Common myeloid progenitor, CD34-positive (primary cell): Measurements from ENCODE around the gene JPH3.

Experiments used
- CTCF ChIA-PET: fragments of 350-600 bp; sonication (Branson Sonifier 250); formaldehyde crosslinking; loops from one replicate; lab custom pipeline; 2021; ENCODE audit warnings: antibody characterized with exemption; lab: Charles Lee
- POLR2A ChIA-PET: fragments of 350-600 bp; sonication (Branson Sonifier 250); formaldehyde crosslinking; loops from one replicate; lab custom pipeline; 2021; ENCODE audit warnings: antibody characterized with exemption; lab: Charles Lee
- DNase-seq, 3 donors: peaks; one replicate each; pipeline versions ENCODE4 v3.0.0 to v3.0.0-alpha.2; 2013
- H3K27ac ChIP-seq, 2 experiments: 1 replicate in 1 of 2; 2 replicates in 1 of 2; pipeline ENCODE4 v1.7.0; 2013; ENCODE audit warnings: inconsistent platforms in 2 of 2, low read length in 2 of 2, mild to moderate bottlenecking in 2 of 2, low read depth in 1 of 2, moderate library complexity in 1 of 2; ENCODE audit not compliant: severe bottlenecking in 2 of 2, insufficient read depth in 1 of 2, poor library complexity in 1 of 2
- H3K27me3 ChIP-seq, 5 experiments: replicated peaks in 2 of 5; 1 replicate in 3 of 5; 2 replicates in 2 of 5; pipeline versions ENCODE4 v1.6.1 to v1.7.0; 2013; ENCODE audit warnings: low read length in 4 of 5, mild to moderate bottlenecking in 2 of 5, moderate library complexity in 2 of 5, inconsistent platforms in 1 of 5; ENCODE audit not compliant: insufficient read depth in 5 of 5, control insufficient read depth in 4 of 5
- H3K36me3 ChIP-seq, 4 experiments: 1 replicate in 2 of 4; 2 replicates in 2 of 4; pipeline versions ENCODE4 v1.6.1 to v1.7.0; 2013; ENCODE audit warnings: low read length in 3 of 4, control low read depth in 1 of 4, mild to moderate bottlenecking in 1 of 4; ENCODE audit not compliant: control insufficient read depth in 4 of 4, insufficient read depth in 4 of 4
- H3K4me1 ChIP-seq, 4 experiments: 1 replicate in 3 of 4; 2 replicates in 1 of 4; pipeline versions ENCODE4 v1.6.1 to v1.7.1; 2013; ENCODE audit warnings: low read length in 3 of 4, mild to moderate bottlenecking in 3 of 4, control low read depth in 1 of 4, inconsistent platforms in 1 of 4, moderate library complexity in 1 of 4; ENCODE audit not compliant: control insufficient read depth in 4 of 4, insufficient read depth in 4 of 4; ENCODE audit errors: control extremely low read depth in 1 of 4
- H3K4me3 ChIP-seq, 7 experiments: 1 replicate in 4 of 7; 2 replicates in 3 of 7; pipeline versions ENCODE4 v1.5.1 to v1.7.0; 2013; ENCODE audit warnings: mild to moderate bottlenecking in 7 of 7, low read length in 6 of 7, moderate library complexity in 6 of 7, inconsistent platforms in 2 of 7, low read depth in 2 of 7, control low read depth in 1 of 7; ENCODE audit not compliant: insufficient read depth in 4 of 7, control insufficient read depth in 1 of 7; ENCODE audit errors: extremely low read depth in 1 of 7
- H3K9me3 ChIP-seq, 5 experiments: 1 replicate in 4 of 5; 2 replicates in 1 of 5; pipeline versions ENCODE4 v1.6.1 to v1.7.1; 2013; ENCODE audit warnings: low read length in 4 of 5, mild to moderate bottlenecking in 2 of 5, inconsistent platforms in 1 of 5, low read depth in 1 of 5, moderate library complexity in 1 of 5; ENCODE audit not compliant: control insufficient read depth in 4 of 5, insufficient read depth in 2 of 5; ENCODE audit errors: control extremely low read depth in 1 of 5
- WGBS: methylation state at CpG from one replicate; pipeline ENCODE4 v1.1.5; 2013; ENCODE audit not compliant: insufficient coverage; 5-methylcytosine and 5-hydroxymethylcytosine counted together

The JPH3 gene

GRCh38 chr16:87564524-87564778, 37.9 kb upstream of the JPH3 start:
- WGBS = no CpG with 5 or more reads among the region's 6 CpGs

GRCh38 chr16:87569601-87570571, 32.4 kb upstream of the JPH3 start:
- Histone ChIP-seq H3K27me3 (peaks cover 0 to 15% (median 3%) of the 10 kb centered on the region in 5 experiments), H3K27ac (no peak overlapping the region), H3K36me3 (no peaks in the 10 kb centered on the region), H3K4me1 (no peaks in the 10 kb centered on the region), H3K4me3 (no peak overlapping the region), H3K9me3 (no peaks in the 10 kb centered on the region)
- POLR2A ChIA-PET = interaction anchor here (0.6 kb wide), 1 partner anchor 28 kb away, joined by 3 read pairs; no protein-coding TSS in a partner anchor
- CTCF ChIA-PET = interaction anchor here (0.9 to 3.9 kb wide), 7 partner anchors 12 to 65 kb away, joined by 3 to 21 read pairs (median 3); no protein-coding TSS in a partner anchor
- DNase-seq = no peak
- 88% methylated on average over 23 of the region's 25 CpGs for WGBS

More at GRCh38 chr16:87564524-87564778, 37.9 kb upstream of the JPH3 start:
- Histone ChIP-seq H3K27me3 (peaks cover 0 to 8% (median 0%) of the 10 kb centered on the region in 5 experiments), H3K36me3 (no peaks in the 10 kb centered on the region), H3K4me1 (no peaks in the 10 kb centered on the region), H3K4me3 (no peak overlapping the region), H3K9me3 (peaks cover 0 to 2% (median 0%) of the 10 kb centered on the region in 5 experiments), H3K27ac (no peak overlapping the region)
- ChIA-PET POLR2A (no interaction called here), CTCF (no interaction called here)
- no peak for DNase-seq

- CTCF ChIA-PET = interaction anchor here (0.8 to 3.9 kb wide), 7 partner anchors 12 to 202 kb away, joined by 3 to 21 read pairs (median 3); no protein-coding TSS in a partner anchor
- H3K4me3 ChIP-seq = no peak overlapping the region
- WGBS = 88% methylated on average over 4 of the region's 6 CpGs
Measured at GRCh38 chr16:87570572-87570937, 31.8 kb upstream of the JPH3 start.

GRCh38 chr16:87570938-87571867, 31.1 kb upstream of the JPH3 start:
- ChIA-PET CTCF (interaction anchor here (0.7 to 3.9 kb wide), 8 partner anchors 11 to 201 kb away, joined by 3 to 21 read pairs (median 3); no protein-coding TSS in a partner anchor), POLR2A (interaction anchor here (0.6 to 1.2 kb wide), 2 partner anchors 16 to 27 kb away, joined by 3 read pairs; no protein-coding TSS in a partner anchor)
- Histone ChIP-seq H3K9me3 (no peaks in the 10 kb centered on the region), H3K4me1 (no peaks in the 10 kb centered on the region), H3K36me3 (no peaks in the 10 kb centered on the region), H3K27me3 (peaks cover 0 to 27% (median 6%) of the 10 kb centered on the region in 5 experiments), H3K4me3 (no peak overlapping the region), H3K27ac (no peak overlapping the region)
- peak in 2 of 3 donors; percentile 29 to 31 for DNase-seq
- WGBS = 55% methylated on average over 18 of the region's 24 CpGs

More at GRCh38 chr16:87570572-87570937, 31.8 kb upstream of the JPH3 start:
- H3K27ac ChIP-seq = no peak overlapping the region
- no peak for DNase-seq
- H3K36me3 ChIP-seq = no peaks in the 10 kb centered on the region
- H3K4me1 ChIP-seq = no peaks in the 10 kb centered on the region
- no peaks in the 10 kb centered on the region for H3K9me3 ChIP-seq
- POLR2A ChIA-PET = interaction anchor here (0.6 to 1.2 kb wide), 2 partner anchors 17 to 28 kb away, joined by 3 read pairs; no protein-coding TSS in a partner anchor
- peaks cover 0 to 22% (median 3%) of the 10 kb centered on the region in 5 experiments for H3K27me3 ChIP-seq

- ChIA-PET POLR2A (interaction anchor here (1.2 kb wide), 1 partner anchor 15 kb away, joined by 3 read pairs; no protein-coding TSS in a partner anchor), CTCF (interaction anchor here (1.5 to 3.9 kb wide), 3 partner anchors 10 to 63 kb away, joined by 4 to 21 read pairs (median 5); no protein-coding TSS in a partner anchor)
- Histone ChIP-seq H3K36me3 (no peaks in the 10 kb centered on the region), H3K27me3 (peaks cover 0 to 33% (median 11%) of the 10 kb centered on the region in 5 experiments), H3K9me3 (no peaks in the 10 kb centered on the region), H3K4me1 (no peaks in the 10 kb centered on the region), H3K4me3 (no peak overlapping the region), H3K27ac (no peak overlapping the region)
- WGBS = 87% methylated on average over 11 of the region's 11 CpGs
- no peak for DNase-seq
Measured at GRCh38 chr16:87571868-87572244, 30.5 kb upstream of the JPH3 start.

GRCh38 chr16:87572959-87573358, 29.3 kb upstream of the JPH3 start:
- DNase-seq = no peak
- Histone ChIP-seq H3K4me1 (no peaks in the 10 kb centered on the region), H3K27me3 (peaks cover 0 to 33% (median 14%) of the 10 kb centered on the region in 5 experiments), H3K9me3 (no peaks in the 10 kb centered on the region), H3K27ac (no peak overlapping the region), H3K4me3 (no peak overlapping the region), H3K36me3 (no peaks in the 10 kb centered on the region)
- CTCF ChIA-PET = interaction anchor here (3.9 kb wide), 1 partner anchor 62 kb away, joined by 21 read pairs; no protein-coding TSS in a partner anchor
- 100% methylated on average over 1 of the region's 6 CpGs for WGBS
- POLR2A ChIA-PET = no interaction called here
